ENCODE results near the gene SLC25A30.

- TF ChIP-seq CTCF (IDR thresholded peaks at IDR 0.05) (no peak), EZH2 (IDR thresholded peaks at IDR 0.05) (no peak)
These were observed 66.1 kb downstream of the SLC25A30 start for GRCh38 chr13:45352031-45352430.
